ENCODE data around the gene ISCA2.

Gene ISCA2

DNA sequence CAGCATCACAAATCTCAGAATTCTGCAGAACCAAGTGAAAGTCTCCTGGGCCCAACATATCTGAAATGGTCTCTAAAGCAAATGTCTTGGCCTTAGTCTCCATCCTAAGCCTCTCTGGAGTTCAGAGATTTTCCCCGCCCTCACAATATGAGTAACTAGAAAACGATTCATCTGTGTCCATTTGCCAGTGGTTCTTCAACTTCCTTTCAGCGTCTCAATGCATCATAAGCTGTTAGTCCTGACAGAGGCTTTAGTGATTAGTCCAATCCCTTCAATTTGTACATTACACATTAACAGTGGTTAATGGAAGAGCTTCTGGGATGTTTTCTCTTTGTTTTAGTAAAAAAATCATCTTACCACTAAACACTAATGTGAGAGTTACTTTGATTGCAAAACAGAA lies 17.9 kb upstream of the ISCA2 start:
- TF ChIP-seq EZH2 (IDR thresholded peaks at IDR 0.05; ENCODE audit: borderline replicate concordance, low read length) (no peak), CTCF (IDR thresholded peaks at IDR 0.05; ENCODE audit: low read length) (no peak)
- Histone ChIP-seq H3K9ac (ENCODE audit: low read length) (no peak overlapping the region), H4K20me1 (ENCODE audit: insufficient read depth, low read length) (no peaks in the 10 kb centered on the region), H3K9me3 (ENCODE audit: low read length) (no peaks in the 10 kb centered on the region), H3K79me2 (ENCODE audit: insufficient read depth, low read length) (no peaks in the 10 kb centered on the region), H2AFZ (ENCODE audit: low read length) (no peak overlapping the region), H3K4me3 (ENCODE audit: low read depth, low read length, poor library complexity, severe bottlenecking) (no peak overlapping the region), H3K4me2 (ENCODE audit: low read length) (no peak overlapping the region), H3F3A (ENCODE audit: insufficient read depth, low read length) (no peaks in the 10 kb centered on the region), H3K27ac (ENCODE audit: low read depth, low read length, poor library complexity, severe bottlenecking) (no peak overlapping the region), H3K27me3 (ENCODE audit: insufficient read depth, low read length) (no peaks in the 10 kb centered on the region), H3K36me3 (ENCODE audit: insufficient read depth, low read length) (0 out of 2 replicates have a peak, but pooled peaks cover 3% of the 10 kb centered on the region), H3K4me1 (ENCODE audit: insufficient read depth, low read length, severe bottlenecking) (no peaks in the 10 kb centered on the region), H3K9me2 (ENCODE audit: low read depth, low read length) (no peaks in the 10 kb centered on the region)

- no peaks in the 10 kb centered on the region for H3F3A ChIP-seq (ENCODE audit: insufficient read depth, low read length)
Observed at GRCh38 chr14:74476107-74476506, 17.5 kb upstream of the ISCA2 start.

DNA sequence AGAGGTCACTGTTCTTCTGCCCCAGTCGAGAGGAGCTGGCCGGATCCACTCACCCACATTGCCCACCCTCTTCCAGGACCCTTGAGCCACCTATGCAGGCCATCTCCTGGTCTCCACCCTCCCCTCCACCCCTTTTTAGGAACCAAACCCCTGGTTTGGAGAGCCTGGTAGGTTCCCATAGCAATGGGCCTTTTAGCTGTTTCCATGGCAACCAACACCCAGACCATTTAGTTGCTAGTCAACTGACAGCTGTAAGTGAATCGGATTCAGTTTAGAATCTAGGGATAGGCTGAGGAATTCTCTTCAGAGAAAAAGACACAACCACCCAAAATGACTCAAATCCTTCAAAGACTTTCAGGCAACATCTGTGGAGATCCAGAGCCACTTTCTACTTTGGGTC lies 17.0 kb upstream of the ISCA2 start:
- H3K27me3 ChIP-seq (ENCODE audit: insufficient read depth, low read length), result no peaks in the 10 kb centered on the region
- H3K9ac ChIP-seq (ENCODE audit: low read length), result no peak overlapping the region
- H2AFZ ChIP-seq (ENCODE audit: low read length), result no peak overlapping the region
- no peaks in the 10 kb centered on the region for H3K79me2 ChIP-seq (ENCODE audit: insufficient read depth, low read length)
- no peak overlapping the region for H3K27ac ChIP-seq (ENCODE audit: low read depth, low read length, poor library complexity, severe bottlenecking)
- TF ChIP-seq EZH2 (IDR thresholded peaks at IDR 0.05; ENCODE audit: borderline replicate concordance, low read length) (no peak), CTCF (IDR thresholded peaks at IDR 0.05; ENCODE audit: low read length) (no peak)
- no peaks in the 10 kb centered on the region for H3F3A ChIP-seq (ENCODE audit: insufficient read depth, low read length)
- no peaks in the 10 kb centered on the region for H3K9me3 ChIP-seq (ENCODE audit: low read length)
- no peak overlapping the region for H3K4me2 ChIP-seq (ENCODE audit: low read length)
- H3K9me2 ChIP-seq (ENCODE audit: low read depth, low read length), result no peaks in the 10 kb centered on the region
- H4K20me1 ChIP-seq (ENCODE audit: insufficient read depth, low read length), result no peaks in the 10 kb centered on the region
- 0 out of 2 replicates have a peak, but pooled peaks cover 3% of the 10 kb centered on the region for H3K36me3 ChIP-seq (ENCODE audit: insufficient read depth, low read length)
- no peak overlapping the region for H3K4me3 ChIP-seq (ENCODE audit: low read depth, low read length, poor library complexity, severe bottlenecking)
- H3K4me1 ChIP-seq (ENCODE audit: insufficient read depth, low read length, severe bottlenecking), result no peaks in the 10 kb centered on the region

More at GRCh38 chr14:74476107-74476506, 17.5 kb upstream of the ISCA2 start:
- Histone ChIP-seq H3K9me3 (ENCODE audit: low read length) (no peaks in the 10 kb centered on the region), H3K79me2 (ENCODE audit: insufficient read depth, low read length) (no peaks in the 10 kb centered on the region), H3K9me2 (ENCODE audit: low read depth, low read length) (no peaks in the 10 kb centered on the region), H3K4me1 (ENCODE audit: insufficient read depth, low read length, severe bottlenecking) (no peaks in the 10 kb centered on the region), H3K27ac (ENCODE audit: low read depth, low read length, poor library complexity, severe bottlenecking) (no peak overlapping the region), H3K27me3 (ENCODE audit: insufficient read depth, low read length) (no peaks in the 10 kb centered on the region), H2AFZ (ENCODE audit: low read length) (no peak overlapping the region), H3K4me3 (ENCODE audit: low read depth, low read length, poor library complexity, severe bottlenecking) (no peak overlapping the region), H3K36me3 (ENCODE audit: insufficient read depth, low read length) (0 out of 2 replicates have a peak, but pooled peaks cover 3% of the 10 kb centered on the region), H3K4me2 (ENCODE audit: low read length) (no peak overlapping the region), H4K20me1 (ENCODE audit: insufficient read depth, low read length) (no peaks in the 10 kb centered on the region), H3K9ac (ENCODE audit: low read length) (no peak overlapping the region)
- TF ChIP-seq EZH2 (IDR thresholded peaks at IDR 0.05; ENCODE audit: borderline replicate concordance, low read length) (no peak), CTCF (IDR thresholded peaks at IDR 0.05; ENCODE audit: low read length) (no peak)
